K562 (cell line): Measurements from ENCODE around the gene CUL9. TPM values are rescaled to one million over a fixed set of nuclear protein-coding genes. Genes with fewer than 3 reads are reported as not detected.

Experiments used
- BCL6 ChIP-seq: fragments of 250-450 bp; sonication (Bioruptor Pico); IDR thresholded peaks from 2 replicates; pipeline ENCODE4 v1.4.0; 2020
- CREB1 ChIP-seq, 2 experiments: sonication (generic) in 1 of 2; formaldehyde crosslinking in 1 of 2; IDR thresholded peaks; 2 replicates each; pipeline versions ENCODE4 v1.6.1 to v1.8.0; 2012 to 2022; ENCODE audit warnings: inconsistent platforms in 1 of 2, mild to moderate bottlenecking in 1 of 2, missing genetic modification reagents in 1 of 2, moderate library complexity in 1 of 2
- CTBP1 ChIP-seq: fragments of 450-650 bp; IDR thresholded peaks from 2 replicates; pipeline ENCODE4 v1.6.1; 2016; ENCODE audit warnings: borderline replicate concordance
- MCM3 ChIP-seq: fragments of 450-650 bp; IDR thresholded peaks from 2 replicates; pipeline ENCODE4 v1.6.1; 2016
- REST ChIP-seq, 2 experiments: fragments of 450-650 bp; formaldehyde crosslinking in 1 of 2; IDR thresholded peaks; 2 replicates each; pipeline versions ENCODE4 v1.4.0 to v1.6.1; 2014 to 2020; ENCODE audit warnings: mild to moderate bottlenecking in 2 of 2, borderline replicate concordance in 1 of 2, low read depth in 1 of 2
- SAP30 ChIP-seq: fragments of 200-600 bp; sonication (generic); IDR thresholded peaks from 2 replicates; pipeline ENCODE4 v1.6.1; 2012; ENCODE audit warnings: borderline replicate concordance, low read depth, mild to moderate bottlenecking, moderate library complexity, low read length, control low read depth, inconsistent platforms; ENCODE audit not compliant: insufficient read depth, poor library complexity, severe bottlenecking
- ZBTB49 ChIP-seq: sonication (generic); formaldehyde crosslinking; IDR thresholded peaks from 2 replicates; pipeline ENCODE4 v1.8.0; 2022; ENCODE audit warnings: missing genetic modification reagents, mild to moderate bottlenecking, borderline replicate concordance
- polyA plus RNA-seq, 8 experiments: library from polyadenylated mRNA; depleted of rRNA in 4 of 8; stranded (reverse) in 5 of 8; unstranded in 3 of 8; fragments of >200 nt; fragmentation: Nextera tagmentation in 2 of 8; fragmentation: Illumina TruSeq in 1 of 8; extraction: Ambion mirVana in 2 of 8; extraction: Trizol in 1 of 8; gene quantifications; 2 replicates each; pipeline versions ENCODE4 v1.2.1 to v1.2.3, GENCODE V29; 2011 to 2014; ENCODE audit warnings: inconsistent platforms in 1 of 8, missing spikeins in 1 of 8
- total RNA-seq, 7 experiments: library from RNA; depleted of rRNA in 6 of 7; stranded (reverse); fragments of >200 nt in 6 of 7; fragmentation: Illumina TruSeq in 2 of 7; extraction: Trizol in 2 of 7; gene quantifications; 2 replicates each; pipeline versions ENCODE4 v1.2.1 to v1.2.3, GENCODE V29; 2011 to 2021; ENCODE audit warnings: low replicate concordance in 1 of 7
- TF ChIP-seq, protein P1 (sequence below): fragments of 250-450 bp; sonication (Bioruptor Pico); IDR thresholded peaks from 2 replicates; pipeline ENCODE4 v1.4.0; 2020

CUL9 gene
- total and polyA plus RNA-seq, 9 of the 15 experiments (the other 6 are each of a cell fraction or from before 2014, with no cell fraction given): 0.50 to 20.7 (median 6.6) TPM

GRCh38 chr6:43242908-43243663 is 61.1 kb downstream of the CUL9 start, which contains the start of gene TTBK1 (continued):
- TF ChIP-seq, protein P1, sequence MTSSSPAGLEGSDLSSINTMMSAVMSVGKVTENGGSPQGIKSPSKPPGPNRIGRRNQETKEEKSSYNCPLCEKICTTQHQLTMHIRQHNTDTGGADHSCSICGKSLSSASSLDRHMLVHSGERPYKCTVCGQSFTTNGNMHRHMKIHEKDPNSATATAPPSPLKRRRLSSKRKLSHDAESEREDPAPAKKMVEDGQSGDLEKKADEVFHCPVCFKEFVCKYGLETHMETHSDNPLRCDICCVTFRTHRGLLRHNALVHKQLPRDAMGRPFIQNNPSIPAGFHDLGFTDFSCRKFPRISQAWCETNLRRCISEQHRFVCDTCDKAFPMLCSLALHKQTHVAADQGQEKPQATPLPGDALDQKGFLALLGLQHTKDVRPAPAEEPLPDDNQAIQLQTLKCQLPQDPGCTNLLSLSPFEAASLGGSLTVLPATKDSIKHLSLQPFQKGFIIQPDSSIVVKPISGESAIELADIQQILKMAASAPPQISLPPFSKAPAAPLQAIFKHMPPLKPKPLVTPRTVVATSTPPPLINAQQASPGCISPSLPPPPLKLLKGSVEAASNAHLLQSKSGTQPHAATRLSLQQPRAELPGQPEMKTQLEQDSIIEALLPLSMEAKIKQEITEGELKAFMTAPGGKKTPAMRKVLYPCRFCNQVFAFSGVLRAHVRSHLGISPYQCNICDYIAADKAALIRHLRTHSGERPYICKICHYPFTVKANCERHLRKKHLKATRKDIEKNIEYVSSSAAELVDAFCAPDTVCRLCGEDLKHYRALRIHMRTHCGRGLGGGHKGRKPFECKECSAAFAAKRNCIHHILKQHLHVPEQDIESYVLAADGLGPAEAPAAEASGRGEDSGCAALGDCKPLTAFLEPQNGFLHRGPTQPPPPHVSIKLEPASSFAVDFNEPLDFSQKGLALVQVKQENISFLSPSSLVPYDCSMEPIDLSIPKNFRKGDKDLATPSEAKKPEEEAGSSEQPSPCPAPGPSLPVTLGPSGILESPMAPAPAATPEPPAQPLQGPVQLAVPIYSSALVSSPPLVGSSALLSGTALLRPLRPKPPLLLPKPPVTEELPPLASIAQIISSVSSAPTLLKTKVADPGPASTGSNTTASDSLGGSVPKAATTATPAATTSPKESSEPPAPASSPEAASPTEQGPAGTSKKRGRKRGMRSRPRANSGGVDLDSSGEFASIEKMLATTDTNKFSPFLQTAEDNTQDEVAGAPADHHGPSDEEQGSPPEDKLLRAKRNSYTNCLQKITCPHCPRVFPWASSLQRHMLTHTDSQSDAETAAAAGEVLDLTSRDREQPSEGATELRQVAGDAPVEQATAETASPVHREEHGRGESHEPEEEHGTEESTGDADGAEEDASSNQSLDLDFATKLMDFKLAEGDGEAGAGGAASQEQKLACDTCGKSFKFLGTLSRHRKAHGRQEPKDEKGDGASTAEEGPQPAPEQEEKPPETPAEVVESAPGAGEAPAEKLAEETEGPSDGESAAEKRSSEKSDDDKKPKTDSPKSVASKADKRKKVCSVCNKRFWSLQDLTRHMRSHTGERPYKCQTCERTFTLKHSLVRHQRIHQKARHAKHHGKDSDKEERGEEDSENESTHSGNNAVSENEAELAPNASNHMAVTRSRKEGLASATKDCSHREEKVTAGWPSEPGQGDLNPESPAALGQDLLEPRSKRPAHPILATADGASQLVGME (CRISPR knock-in tag): peak; percentile 100
- peak; percentile 93 for TF ChIP-seq CTBP1
- no peak for TF ChIP-seq BCL6 (CRISPR knock-in tag)
- 0 out of 2 replicates have a peak, but pooled peaks have one; percentile 57 for TF ChIP-seq MCM3
- 0 out of 2 replicates have a peak, but pooled peaks have one; percentile 5 for TF ChIP-seq REST (IDR thresholded peaks at IDR 0.05; ENCODE audit: borderline replicate concordance)
- TF ChIP-seq REST (CRISPR knock-in tag; IDR thresholded peaks at IDR 0.05; ENCODE audit: low read depth): no peak
- TF ChIP-seq SAP30: no peak
- TF ChIP-seq ZBTB49: no peak
- TF ChIP-seq CREB1 (IDR thresholded peaks at IDR 0.05): peak; percentile 94
- peak; percentile 93 for TF ChIP-seq CREB1 (CRISPR knock-in tag; IDR thresholded peaks at IDR 0.05)
